GM18868 (cell line): ENCODE measurements around the gene LRRIQ3.

Experiments
- ATAC-seq: cut with Tn5 transposase; IDR thresholded peaks from one replicate; pipeline ENCODE4 v1.9.1; 2021; ENCODE audit warnings: mild to moderate bottlenecking, moderate library complexity; ENCODE audit not compliant: unreplicated experiment

The LRRIQ3 gene

DNA sequence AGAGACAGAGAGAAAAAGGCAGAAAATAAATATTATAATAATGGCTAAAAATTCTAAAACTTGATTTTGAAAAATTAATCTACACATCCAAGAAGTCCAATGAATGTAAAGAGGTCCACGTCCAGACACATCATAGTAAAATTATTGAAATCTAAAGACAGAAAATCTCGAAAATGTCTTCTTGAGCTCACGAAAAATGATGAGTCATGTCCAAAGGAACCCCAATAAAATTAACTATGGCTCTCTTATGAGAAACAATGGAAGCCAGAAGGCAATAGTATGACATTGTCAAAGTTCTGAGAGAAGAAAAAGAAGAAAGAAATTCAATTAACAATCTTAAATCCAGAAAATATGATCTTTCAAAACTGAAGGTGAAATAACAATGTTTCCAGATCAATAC, 84.6 kb downstream of the LRRIQ3 start:
- no peak for ATAC-seq

DNA sequence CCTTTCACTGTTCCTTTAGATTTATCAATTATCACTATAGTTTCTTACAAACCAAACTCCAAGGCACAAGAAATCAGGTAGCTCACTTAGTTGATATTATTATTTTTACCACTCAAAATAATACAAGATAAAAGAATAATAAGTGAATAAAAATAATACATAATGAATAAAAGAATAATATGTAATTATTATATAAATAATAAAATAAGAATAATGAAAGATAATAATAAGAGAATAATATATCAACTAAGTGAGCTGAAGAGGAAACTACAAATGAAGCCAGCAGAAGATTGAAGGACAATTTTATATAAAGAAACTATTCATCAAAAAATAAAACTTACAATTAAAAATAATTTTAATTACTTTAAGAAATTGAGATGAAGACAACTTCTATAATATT, 90.6 kb downstream of the LRRIQ3 start:
- no peak for ATAC-seq

DNA sequence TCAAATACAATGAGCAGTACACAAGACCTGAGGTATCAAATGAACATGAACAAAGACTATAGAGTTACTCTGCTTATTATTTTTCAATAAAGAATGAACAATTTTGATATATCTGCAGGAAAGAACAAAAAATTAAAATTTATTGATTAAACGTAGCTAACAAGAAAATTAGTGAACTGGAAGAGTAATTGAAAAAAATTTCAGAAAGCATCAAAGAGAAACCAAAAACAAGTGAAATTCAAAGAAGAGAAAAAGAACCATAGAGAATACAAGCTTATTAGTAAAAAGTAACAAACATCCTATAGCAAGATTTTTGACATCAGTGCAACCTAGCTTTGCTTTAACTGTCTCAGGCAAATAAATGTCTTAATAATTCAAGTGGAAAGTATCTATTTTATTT, 106.6 kb downstream of the LRRIQ3 start:
- ATAC-seq = no peak

- no peak for ATAC-seq
These were observed 114.8 kb downstream of the LRRIQ3 start for GRCh38 chr1:74083128-74083527.

DNA sequence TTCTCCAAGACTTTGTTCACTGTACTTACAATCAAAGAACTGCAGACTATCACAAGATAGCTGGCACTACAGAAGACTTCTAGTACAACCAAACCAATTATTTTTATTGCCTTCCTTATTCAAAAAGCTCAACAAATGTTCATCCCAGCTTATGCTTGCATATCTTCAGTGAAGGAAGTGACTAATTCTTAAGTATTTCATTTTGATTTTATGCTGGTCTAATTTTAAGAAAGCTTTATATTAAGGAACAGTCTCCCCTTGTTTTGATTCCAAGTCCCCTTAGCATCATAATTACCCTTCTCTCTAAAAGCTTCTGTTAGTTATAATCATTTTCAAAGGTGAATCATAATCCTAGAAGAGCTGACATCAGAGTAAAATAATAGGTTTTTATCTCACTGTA, 132.9 kb downstream of the LRRIQ3 start:
- no peak for ATAC-seq

DNA sequence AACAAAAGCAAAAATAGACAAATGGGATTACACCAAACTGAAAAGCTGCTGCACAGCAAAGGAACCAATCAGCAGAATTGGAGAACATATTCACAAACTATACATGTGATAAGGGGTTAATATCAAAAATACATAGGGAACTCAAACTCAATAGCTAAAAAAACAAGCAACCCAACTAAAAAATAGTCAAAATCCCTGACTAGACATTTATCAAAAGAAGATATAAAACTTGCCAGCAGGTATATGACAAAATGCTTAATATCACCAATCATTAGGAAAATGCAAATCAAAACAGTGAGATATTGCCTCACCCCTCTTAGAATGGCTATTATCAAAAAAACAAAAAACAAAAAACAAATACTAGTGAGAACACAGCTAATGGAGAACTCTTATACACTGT, 140.3 kb downstream of the LRRIQ3 start:
- no peak for ATAC-seq

DNA sequence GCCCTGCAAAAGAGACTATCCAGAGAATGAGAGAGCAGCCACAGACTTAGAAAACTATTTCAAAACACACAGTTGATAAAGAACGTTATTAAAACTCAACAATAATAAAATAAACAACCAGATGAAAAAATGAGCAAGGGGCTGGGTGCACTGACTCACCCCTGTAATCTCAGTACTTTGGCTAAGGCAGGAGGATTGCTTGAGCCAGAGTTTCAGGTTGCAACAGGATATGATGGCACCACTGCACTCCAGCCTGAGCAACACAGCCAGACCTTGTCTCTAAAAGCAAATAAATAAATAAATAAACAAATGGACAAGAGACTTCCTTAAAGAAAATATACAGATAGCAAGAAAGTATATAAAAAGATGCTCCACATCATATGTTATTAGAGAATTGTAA, 144.6 kb downstream of the LRRIQ3 start:
- no peak for ATAC-seq

- no peak for ATAC-seq
These were observed 147.6 kb downstream of the LRRIQ3 start for GRCh38 chr1:74050386-74050785.

- no peak for ATAC-seq
These were observed 159.9 kb downstream of the LRRIQ3 start for GRCh38 chr1:74038042-74038441.

DNA sequence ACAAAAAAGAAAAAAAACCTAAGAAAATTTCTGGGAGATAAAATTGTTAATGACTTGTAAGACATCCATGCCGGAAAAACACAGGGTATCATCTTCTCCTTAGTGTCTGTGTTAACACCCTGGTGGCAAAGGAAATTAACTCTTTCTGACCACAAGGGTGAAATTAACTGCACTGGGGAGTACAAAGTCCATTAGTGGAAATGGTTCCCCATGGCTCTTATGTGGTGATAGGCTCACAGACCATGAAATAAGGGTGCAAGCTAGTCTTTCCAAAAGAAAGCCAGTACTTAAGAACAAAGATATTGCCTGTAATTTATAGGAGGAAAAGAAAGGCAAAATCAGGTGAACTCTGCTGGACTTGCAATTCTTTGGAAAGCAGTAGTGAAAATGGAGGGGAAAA, 185.4 kb downstream of the LRRIQ3 start:
- no peak for ATAC-seq

DNA sequence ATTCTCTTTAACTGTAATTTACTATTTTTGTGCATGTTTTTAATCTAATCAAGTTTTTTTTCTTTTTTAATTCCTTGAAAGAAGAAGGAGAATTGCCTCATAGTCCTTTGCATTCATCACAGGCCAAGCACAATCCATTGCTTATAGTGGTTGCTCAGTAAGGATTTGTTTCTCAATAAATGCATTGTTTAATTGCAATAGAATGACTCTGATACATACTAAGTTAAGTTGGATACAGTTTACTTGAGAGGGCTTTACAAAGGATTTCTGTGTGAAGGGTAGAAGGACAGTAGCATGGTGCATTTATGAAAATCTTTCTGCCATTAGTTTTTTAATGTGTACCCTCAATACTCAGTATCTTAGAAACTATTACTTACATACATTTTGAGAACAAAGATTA, 186.2 kb downstream of the LRRIQ3 start:
- ATAC-seq = no peak

GRCh38 chr1:74010206-74010605, 187.8 kb downstream of the LRRIQ3 start:
- no peak for ATAC-seq

DNA sequence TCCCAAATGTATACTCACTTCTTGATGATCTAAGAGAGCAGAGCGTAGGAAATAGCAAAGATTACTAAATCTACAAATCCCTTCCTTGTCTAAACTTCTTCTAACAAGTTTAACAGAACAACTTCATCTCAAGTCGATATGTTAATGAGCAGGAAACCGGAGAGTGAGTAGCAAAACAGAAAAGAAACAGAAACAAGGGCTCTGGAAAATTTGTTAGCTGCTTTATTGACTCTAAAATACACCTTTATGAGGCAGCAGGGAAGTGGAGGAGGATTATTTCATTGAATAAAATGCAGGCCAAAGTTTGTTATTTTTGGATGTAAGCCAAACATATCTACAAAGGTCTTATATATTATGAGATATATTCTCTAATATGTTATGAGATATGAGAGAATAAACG, 192.4 kb downstream of the LRRIQ3 start:
- no peak for ATAC-seq

DNA sequence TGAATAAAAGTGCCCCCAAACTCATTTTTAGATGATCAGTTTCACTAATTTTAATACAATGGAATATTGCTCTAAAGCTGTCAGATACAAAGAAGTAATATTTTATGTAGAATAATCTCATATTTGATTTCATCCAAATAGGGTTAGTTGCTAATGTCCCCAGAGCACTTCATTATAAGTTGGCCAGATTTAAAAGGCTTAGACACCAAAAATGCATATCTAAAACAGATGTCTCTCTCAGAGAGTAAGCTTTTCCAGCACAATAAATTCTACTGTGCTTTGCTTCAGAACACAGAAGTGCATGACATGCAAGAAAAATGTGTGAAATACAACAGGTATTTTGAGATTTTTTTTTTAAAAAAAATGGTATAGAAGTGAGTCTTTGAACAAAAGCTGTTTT, 194.2 kb downstream of the LRRIQ3 start:
- no peak for ATAC-seq

DNA sequence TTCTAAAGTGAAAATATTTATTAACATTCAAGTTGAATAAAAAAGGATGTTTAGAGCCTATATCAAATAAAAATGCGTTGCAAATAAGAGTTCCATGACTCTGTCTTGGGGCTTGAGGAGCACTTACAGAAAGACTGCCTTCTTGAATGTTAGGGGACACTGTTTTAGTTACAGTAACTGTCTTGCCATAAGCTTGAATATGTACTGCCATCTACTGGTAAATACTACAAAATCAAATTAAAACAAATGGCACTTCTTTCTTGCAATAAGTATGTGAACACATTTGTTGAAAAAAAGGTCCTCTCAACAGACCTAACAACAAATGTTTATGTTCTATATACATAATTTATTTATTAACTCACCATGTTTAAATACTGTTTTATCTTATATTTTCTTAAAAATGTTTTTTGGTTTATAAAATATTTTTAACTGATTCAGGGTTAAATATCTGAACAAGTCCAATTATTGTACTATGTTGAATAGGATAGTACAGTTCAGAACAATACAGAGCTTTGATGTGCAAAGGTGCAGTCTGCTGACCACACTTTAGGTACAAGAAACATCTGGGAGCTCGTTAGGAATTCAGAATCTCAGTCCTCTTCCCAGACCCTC, 199.5 kb downstream of the LRRIQ3 start:
- peak; percentile 77 for ATAC-seq

GRCh38 chr1:73980324-73981040, 217.5 kb downstream of the LRRIQ3 start:
- no peak for ATAC-seq

GRCh38 chr1:73979684-73980083, 218.3 kb downstream of the LRRIQ3 start:
- no peak for ATAC-seq

DNA sequence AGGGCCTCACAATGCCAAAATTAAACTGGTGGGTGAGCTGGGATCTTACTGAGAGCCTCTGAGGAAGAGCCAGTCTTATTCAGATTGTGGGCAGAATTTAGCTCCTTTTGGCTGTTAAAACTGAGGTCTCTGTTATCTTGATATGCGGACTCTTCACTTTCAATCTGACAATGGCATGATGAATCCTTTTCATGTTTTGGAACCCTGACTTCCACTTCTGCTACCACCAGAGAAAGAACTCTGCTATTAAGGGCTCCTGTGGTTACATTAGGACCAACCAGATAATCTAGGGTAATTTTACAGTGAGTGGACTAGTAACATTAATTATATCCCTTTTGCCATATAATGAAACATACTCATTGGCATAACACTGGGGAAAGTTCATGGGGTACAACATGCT, 219.0 kb downstream of the LRRIQ3 start:
- no peak for ATAC-seq
